ENCODE data around the gene RBM24. TPM values are rescaled to one million over a fixed set of nuclear protein-coding genes. Genes with fewer than 3 reads are reported as not detected.
"Not testable (repeated sequence)": the region's sequence is repeated elsewhere in the genome, so short reads cannot be mapped to it uniquely, and the experiment has no call there.

The RBM24 gene
- polyA plus RNA-seq, 3 donors: 0.38 to 3.3 (median 1.2) TPM

- no peak overlapping the region for H3K27ac ChIP-seq (ENCODE audit: low read depth, low read length)
- WGBS, 3 donors: 78 to 89% (median 82%) methylated on average over 5 of the region's 5 CpGs
Observed at GRCh38 chr6:17318435-17319165, 37.4 kb downstream of the RBM24 start.

GRCh38 chr6:17320266-17320665, 39.1 kb downstream of the RBM24 start:
- 94 to 97% (median 95%) methylated on average over 7 of the region's 7 CpGs for WGBS, 3 donors
- H3K27ac ChIP-seq (ENCODE audit: low read depth, low read length): not testable (repeated sequence)

GRCh38 chr6:17331238-17331637, 50.1 kb downstream of the RBM24 start:
- no peak overlapping the region for H3K27ac ChIP-seq (ENCODE audit: low read depth, low read length)
- 62 to 89% (median 83%) methylated on average over 5 of the region's 5 CpGs for WGBS, 3 donors

- 70 to 82% (median 79%) methylated on average over 7 of the region's 7 CpGs for WGBS, 3 donors
- no peak overlapping the region for H3K27ac ChIP-seq (ENCODE audit: low read depth, low read length)
Observed at GRCh38 chr6:17334265-17334664, 53.1 kb downstream of the RBM24 start.

- 76 to 89% (median 80%) methylated on average over 2 of the region's 2 CpGs for WGBS, 3 donors
- H3K27ac ChIP-seq (ENCODE audit: low read depth, low read length): no peak overlapping the region
Observed at GRCh38 chr6:17336425-17336824, 55.3 kb downstream of the RBM24 start.

- 95 to 97% (median 97%) methylated on average over 2 of the region's 2 CpGs for WGBS, 3 donors
- H3K27ac ChIP-seq (ENCODE audit: low read depth, low read length): no peak overlapping the region
Observed at GRCh38 chr6:17339308-17339670, 58.1 kb downstream of the RBM24 start.

- WGBS, 3 donors: 87 to 93% (median 88%) methylated on average over 7 of the region's 7 CpGs
- H3K27ac ChIP-seq (ENCODE audit: low read depth, low read length): no peak overlapping the region
Observed at GRCh38 chr6:17341117-17341805, 60.1 kb downstream of the RBM24 start.

- 67 to 80% (median 73%) methylated on average over 3 of the region's 3 CpGs for WGBS, 3 donors
- H3K27ac ChIP-seq (ENCODE audit: low read depth, low read length): no peak overlapping the region
Observed at GRCh38 chr6:17341891-17342290, 60.7 kb downstream of the RBM24 start.

GRCh38 chr6:17343215-17343614, 62.1 kb downstream of the RBM24 start:
- no peak overlapping the region for H3K27ac ChIP-seq (ENCODE audit: low read depth, low read length)
- WGBS, 3 donors: 67 to 72% (median 71%) methylated on average over 2 of the region's 2 CpGs

Other genes with a start within 250 kb of the RBM24 start
- 1 to 10 TPM in 1 of 3 donors, not detected in 2; 3.0 TPM for gene STMND1, start 179.3 kb upstream of the RBM24 start, polyA plus RNA-seq
- 1 to 10 TPM; 2.2 to 4.7 (median 2.5) TPM for gene CAP2, start 112.2 kb downstream of the RBM24 start, polyA plus RNA-seq